Measurements from ENCODE around the gene SCN2A.
A peak's percentile ranks its signal among the peaks of the same experiment; 100 is the strongest.
"Not testable (repeated sequence)": the region's sequence is repeated elsewhere in the genome, so short reads cannot be mapped to it uniquely, and the experiment has no call there.

SCN2A gene

DNA sequence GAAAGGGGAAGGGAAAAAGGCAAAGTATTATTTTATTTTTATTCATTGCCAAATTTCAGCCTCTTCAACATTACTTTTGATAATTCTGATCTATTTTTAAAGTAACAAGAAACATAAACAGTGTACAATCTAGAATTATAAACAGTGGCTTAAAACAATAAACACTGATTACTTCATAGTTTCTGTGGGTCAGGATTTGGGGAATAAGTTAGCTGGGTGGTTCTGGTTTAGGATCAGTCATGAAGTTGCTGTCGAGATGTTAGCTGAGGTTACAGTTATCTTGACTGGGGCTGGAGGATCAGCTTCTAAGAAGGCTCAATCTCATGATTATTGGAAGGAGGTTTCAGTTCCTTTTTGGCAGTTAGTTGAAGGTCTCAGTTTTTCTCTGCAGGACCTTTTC is 109.2 kb downstream of the SCN2A start:
- no peak for DNase-seq

DNA sequence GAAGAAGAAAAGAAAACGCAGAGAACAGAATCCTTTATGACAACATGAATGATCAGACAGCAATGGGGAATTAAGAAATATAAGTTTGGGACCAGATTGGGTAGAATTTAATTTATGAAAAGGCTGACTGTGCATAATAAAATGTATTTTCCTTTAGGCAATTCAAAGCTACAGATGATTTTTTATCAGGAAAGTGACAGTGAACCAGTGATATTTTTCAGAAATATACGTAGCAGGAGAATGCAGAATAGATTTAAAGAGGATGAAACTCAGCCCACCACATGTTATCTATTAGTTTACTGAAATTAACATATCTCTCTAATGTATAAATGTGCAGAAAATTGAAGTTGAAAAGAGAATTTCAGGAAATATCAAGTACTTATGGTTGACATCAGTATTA is 110.0 kb downstream of the SCN2A start:
- DNase-seq: no peak

DNA sequence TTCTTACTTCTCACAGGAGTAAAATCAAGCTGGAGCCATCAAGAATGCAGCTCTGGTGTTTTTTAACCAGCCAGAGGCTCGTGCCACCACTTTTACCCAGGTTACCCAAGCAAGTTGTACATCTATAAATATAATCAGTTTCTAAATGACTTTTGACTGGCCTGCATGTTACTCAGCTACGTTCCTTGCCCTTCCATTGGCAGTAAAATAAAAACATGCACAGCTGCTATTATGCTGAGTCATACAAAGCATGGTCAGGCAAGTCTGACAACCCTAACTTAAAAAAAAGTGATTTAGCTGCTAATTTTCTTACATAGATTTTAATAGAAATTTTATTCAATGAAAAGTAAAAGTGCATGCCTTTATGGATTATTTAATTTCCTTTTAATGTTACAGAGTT is 118.5 kb downstream of the SCN2A start:
- DNase-seq: peak; percentile 61

DNA sequence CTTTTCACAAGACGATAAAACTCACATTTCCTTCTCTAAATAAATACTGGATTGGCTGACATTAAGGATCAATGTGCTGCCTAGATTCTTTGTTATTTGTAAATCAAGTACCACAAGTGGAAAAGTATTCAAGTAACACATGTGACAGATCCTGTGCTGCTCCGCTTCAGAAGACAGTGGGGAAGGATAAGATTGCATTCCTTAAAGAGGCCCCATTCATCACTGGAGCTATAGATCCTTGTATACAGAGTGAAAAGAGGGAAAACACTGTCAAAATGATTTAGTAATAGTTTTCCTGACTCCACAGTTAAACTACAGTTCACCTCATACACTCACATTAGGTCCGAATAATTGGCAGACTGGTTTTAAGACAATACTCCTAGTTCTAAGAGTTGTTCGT is 122.3 kb downstream of the SCN2A start:
- no peak for DNase-seq

DNA sequence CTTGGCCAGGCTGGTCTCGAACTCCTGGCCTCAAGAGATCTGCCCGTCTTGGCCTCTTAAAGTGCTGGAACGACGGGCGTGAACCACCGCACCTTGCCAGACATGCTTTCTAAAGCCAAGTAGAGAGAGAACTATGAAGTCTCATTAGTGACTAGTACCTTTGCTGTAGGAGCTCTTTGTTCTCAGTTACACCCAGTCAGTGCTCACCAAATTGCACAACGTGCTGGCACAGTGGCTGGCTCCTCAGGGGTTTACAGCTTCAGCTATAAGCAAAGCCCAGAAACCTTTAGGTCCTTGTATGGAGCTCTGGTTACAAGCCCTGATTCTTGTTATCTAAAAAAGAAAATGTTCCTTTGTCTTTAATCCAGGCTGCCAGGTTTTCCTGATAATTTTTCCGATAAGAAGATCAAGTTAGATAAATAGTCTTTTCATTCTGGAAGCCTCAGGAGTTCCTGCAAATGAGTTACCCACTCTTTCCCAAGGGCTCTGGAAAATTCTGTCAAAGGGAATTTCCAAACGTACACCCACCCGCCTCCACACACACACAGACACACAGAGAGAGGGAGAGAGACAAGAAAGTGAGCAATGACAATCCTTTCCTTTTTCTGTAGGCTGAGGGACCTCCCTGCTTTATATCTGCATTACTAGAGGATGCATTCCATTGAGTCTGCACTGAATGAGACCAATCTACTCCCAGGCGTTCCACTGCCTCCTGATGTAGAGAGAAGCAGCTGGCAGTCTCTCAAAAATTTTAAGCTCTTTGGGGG is 130.1 kb downstream of the SCN2A start:
- peak; percentile 7 for DNase-seq

DNA sequence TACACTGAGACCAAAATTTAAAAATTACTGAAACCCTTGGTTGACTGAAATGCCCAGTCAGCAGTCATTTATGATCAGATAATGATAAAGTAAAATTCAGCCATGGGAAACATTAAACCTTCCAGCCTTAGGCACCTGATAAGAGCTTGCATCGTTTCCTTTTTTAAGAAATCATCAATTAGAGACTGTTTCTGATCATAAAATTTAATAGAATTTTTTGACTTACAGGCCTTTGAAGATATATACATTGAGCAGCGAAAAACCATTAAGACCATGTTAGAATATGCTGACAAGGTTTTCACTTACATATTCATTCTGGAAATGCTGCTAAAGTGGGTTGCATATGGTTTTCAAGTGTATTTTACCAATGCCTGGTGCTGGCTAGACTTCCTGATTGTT is 130.7 kb downstream of the SCN2A start:
- no peak for DNase-seq

DNA sequence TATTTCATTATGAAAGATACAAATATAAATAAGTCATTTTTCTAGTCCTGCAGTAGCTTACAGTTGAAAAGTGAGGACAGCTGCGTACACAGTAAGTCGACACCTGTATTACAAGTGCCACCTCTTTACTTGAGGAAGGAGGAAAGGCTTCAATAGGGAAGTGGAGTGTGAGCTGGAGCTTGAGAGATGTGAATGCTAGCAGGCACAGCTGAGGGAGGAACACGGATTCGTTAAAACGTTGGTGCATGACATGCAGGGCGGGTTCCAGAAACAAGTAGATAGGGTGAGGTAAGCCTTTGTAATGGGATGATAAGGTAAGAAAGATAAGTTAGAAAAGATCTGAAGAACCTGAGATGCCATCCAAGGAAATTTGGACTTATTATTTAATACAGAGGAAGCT is 132.1 kb downstream of the SCN2A start:
- DNase-seq: no peak

DNA sequence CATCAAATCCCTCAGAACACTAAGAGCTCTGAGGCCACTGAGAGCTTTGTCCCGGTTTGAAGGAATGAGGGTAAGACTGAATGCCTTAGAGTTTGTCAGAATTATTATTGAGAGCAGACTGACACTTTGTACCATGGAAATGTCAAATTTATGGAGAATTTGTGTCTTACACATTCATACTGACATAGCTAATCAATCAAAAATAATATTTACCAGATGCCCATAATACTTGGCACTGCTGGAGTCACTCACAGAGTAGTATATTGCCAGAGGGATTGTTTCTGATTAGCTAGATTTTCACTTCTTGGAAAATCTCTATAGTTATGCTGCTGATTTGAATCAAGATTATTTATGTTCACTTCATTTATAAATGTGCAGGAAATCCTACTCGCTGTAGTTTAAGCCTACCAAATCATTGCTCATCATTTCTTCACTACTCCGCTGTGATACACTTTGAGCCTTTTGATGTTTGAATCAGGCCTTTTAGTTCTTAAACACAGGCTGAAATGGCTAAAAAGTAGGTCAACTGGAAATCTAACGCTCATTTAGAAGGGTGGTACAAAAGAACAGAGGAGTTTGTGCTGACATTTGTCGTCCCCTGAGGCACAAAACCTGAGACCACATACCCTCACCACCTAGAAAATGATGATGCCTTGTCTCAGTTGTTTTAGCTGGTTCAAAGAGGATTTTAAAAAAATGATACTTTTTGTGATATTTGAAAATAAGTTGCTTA is 134.2 kb downstream of the SCN2A start:
- DNase-seq: peak; percentile 70

DNA sequence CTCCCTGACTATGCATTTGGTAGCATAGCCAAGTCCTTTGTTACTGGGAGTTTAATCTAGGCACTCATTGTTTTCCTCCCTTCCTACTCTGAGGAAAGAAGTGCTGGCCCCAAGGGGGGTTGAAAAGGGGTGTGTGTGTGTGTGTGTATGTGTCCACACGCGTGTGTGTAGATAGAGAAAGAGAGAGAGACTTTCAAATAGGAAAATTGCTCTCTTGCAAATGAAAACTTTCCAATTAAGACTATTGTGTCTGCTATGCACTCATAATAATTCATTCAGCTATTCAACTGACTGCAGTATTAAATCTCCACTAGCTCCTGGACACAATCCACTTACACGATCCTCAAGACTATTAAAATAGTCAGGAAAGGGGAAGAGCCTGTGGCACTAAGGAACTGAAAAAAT is 137.4 kb downstream of the SCN2A start:
- no peak for DNase-seq

DNA sequence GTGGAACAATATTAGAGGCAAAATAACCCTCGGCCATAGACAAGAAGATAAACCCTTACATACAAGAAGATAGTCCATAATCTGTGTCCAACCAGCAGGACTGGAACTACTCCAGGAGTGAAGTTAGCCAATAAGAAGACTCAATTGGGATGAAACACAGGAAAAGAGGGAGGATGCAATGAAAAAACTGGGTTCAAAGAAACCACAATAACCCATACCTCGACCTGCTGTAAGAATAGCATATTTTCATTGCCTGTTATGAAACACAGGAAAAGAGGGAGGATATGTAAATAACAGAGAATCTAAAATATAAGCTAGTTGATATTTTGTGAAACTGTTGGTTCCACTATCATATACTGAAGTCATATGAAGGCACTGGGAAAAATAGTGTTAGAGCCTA is 143.1 kb downstream of the SCN2A start:
- no peak for DNase-seq

DNA sequence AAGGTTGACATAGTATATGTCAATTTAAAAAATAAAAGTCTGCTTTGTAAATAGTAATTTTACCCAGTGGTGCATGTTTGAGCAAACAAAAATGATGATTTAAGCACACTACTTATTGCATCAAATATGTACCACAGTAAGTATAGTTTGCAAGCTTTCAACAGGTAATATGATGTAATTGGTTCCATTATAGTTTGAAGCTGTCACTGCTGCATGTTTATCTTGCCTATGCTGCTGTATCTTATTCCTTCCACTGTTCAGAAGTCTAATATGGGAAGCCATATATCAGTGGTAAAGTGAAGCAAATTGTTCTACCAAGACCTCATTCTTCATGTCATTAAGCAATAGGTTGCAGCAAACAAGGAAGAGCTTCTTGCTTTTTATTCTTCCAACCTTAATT is 151.7 kb downstream of the SCN2A start:
- no peak for DNase-seq

DNA sequence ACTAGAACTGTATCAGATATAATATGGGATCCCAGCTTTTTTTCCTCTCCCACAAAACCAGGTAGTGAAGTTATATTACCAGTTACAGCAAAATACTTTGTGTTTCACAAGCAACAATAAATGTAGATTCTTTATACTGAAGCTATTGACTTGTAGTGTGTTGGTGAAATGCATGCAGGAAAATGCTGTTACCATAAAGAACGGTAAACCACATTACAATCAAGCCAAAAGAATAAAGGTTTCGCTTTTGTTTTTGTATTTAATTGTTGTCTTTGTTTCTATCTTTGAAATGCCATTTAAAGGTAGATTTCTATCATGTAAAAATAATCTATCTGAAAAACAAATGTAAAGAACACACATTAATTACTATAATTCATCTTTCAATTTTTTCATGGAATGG is 152.6 kb downstream of the SCN2A start:
- no peak for DNase-seq

DNA sequence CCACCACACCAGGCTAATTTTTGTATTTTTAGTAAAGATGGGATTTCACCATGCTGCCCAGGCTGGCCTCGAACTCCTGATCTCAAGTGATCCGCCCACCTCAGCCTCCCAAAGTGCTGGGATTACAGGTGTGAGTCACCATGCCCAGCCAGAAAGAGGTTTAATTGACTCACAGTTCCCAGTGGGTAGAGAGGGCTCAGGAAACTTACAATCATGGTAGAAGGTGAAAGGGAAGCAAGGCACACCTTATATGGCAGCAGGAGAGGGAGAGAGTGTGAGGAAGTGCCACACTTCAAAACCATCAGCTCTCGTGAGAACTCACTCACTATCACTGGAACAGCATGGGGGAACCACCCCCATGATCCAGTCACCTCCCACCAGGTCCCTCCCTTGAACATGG is 159.4 kb downstream of the SCN2A start:
- DNase-seq: not testable (repeated sequence)

DNA sequence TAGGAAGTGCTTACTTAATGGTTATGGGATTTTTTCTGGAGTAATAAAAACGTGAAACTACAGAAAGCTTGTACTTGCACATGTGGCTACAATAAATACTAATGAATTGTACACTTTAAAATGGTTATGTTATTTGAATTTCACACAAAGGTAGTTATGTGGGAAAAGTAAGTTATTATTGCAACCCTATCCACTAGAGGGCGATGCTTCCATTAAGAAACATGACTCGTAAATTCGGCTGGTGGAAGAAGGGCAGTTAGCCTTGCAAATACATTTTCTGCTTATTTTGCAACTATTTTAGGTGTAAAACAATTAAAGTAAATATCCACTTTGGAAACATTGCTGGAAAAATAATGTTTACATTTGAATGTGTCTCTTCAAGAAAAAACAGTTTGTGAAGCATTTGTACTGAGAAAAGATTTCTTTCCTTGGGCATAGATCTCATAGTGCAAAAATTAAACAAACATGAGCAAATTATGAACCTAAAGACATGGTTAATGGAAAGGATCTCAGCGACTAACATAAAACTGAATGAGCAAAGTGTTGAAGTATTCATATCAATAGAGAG is 162.2 kb downstream of the SCN2A start:
- peak; percentile 60 for DNase-seq

DNA sequence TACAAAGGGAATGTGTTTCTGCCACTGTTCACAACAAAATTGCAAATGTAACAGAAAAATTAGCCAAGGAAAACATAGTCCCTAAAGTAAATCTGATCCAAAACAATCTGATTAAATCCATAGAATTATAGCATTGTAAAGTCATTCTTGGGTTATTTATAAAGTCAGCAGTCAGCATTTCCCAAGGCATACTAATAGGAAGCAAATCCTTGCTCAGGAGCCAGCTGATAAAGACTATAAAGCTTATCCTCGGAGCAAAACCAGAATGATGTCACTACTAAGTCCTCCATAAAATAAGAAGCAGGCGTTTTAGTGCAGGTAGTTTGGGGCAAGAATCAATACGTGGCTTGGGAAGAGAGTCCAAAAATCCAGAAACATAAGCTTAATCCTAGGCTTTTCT is 162.9 kb downstream of the SCN2A start:
- no peak for DNase-seq

DNA sequence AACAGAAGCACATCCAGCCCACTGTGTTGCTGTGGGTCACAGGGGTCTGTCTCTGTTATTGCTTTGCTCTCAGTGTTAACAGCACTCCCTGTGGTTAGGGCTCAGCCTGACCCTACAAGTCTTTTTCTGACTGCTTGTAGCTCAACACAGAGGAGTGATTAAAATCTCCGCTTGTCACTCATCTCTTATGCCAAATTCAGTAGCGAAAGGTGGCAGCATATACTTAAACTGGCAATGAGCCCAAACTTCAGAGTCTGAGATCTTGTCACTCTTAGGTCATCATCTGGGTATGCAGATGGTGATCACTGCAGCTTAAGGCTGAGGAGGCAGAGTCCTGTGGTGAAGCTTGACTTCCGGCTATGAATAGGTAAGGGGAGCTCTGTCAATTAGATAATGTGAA is 167.0 kb downstream of the SCN2A start:
- peak; percentile 4 for DNase-seq

DNA sequence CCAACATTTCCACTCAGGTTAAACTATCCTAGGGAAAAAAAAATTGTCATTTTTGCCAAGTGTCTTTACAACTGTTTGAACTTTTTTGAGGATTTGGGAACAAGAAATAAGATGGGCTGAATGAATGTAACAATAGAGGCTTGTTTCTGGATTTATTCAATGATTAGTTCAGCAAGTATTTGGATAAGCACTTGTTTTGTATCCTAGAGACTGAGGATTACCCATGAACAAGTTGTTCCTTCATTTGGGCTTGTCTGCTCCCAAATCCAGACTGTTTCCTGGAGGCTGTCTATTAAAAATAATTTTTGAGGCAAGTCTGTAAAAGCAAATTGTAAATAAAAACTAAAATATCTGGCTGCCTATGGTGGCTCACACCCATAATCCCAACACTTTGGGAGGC is 168.3 kb downstream of the SCN2A start:
- no peak for DNase-seq

DNA sequence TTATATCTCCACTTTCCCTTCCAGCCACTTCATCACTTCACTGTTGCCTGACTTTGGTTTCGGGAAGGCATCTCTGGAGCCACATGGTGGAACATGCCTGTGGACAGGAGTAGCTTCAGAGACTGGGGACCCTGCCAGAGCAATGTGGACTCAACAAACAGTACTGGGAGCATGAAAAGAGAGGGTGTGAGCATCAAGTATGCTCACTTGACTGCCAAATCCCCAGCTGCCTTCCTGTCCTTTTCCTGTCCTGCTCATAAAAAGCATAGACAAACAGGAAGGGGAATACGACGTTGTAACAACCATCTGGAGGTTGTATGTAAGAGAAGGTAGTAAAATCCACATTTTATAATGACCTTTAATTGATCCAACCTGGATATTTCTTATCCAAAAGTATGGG is 169.0 kb downstream of the SCN2A start:
- no peak for DNase-seq

DNA sequence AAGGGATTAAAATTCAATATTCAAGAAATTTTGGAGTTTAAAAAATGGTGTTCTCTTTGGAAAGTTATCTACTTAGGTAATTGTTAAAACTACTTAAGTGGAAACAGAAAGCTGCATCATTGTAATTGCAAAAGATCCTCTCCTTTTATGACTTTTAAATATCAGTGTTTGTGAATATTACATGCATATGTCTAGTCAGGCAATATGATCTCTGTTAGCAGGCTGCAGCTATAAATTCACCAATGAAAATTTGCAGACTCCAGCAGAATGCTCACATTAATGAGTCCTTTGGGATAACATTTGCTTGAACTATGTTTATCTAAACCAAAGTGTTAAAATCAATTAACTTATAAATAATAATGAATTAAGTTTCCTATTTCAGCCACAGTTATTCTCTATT is 171.1 kb downstream of the SCN2A start:
- no peak for DNase-seq

DNA sequence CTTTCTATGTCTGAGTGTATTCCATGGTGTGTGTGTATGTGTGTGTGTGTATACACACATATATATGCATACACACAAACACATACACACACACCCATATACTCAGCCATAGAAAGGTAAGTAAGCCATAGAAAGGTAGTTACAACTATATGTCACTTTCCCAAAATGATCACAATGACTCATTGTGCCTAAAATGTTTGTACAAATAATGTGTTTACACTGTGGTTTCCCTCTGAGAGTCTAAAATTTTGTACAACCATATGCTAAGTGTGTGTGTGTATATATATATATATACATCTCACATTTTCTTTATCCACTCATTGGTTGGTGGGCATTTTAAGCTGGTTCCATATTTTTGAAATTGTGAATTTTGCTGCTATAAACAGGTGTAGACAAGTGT is 175.0 kb downstream of the SCN2A start:
- DNase-seq: no peak

DNA sequence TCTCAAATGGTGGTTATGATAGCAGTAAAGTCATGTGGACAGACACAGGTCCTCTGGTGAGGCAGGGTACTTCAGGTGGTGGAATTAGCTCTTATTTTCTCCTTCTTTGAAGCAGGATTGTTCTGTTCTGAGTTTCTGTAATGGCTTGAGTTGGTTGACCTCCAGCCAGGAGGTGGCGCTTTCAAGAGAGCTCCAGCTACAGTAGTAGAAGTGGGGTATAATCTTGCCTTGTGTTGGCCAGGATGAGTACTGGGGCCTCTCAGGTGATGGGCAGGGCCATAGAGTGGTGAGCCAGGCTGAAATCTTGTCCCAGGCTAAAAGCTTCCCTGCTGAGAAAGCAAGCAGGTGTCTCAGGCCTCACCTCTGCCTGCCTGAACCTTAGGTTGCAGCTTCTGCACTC is 177.8 kb downstream of the SCN2A start:
- DNase-seq: no peak

DNA sequence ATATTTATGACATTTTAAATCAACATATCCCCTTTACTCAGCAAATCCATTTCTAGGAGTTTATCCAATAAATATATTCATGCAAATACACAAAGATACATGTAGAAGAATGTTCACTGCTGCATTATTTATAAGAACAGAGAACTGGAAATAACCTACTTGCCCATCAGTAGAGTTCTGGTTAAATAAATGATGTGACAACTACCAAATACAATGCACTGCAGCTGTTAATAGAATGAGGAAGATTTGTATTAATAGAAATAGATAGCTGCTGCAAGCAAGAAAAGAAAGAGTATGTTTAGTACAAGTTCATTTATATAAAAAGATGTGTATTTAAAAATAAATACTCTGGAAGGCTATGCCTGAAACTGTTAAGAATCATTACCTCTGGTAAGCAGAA is 181.0 kb downstream of the SCN2A start:
- no peak for DNase-seq

DNA sequence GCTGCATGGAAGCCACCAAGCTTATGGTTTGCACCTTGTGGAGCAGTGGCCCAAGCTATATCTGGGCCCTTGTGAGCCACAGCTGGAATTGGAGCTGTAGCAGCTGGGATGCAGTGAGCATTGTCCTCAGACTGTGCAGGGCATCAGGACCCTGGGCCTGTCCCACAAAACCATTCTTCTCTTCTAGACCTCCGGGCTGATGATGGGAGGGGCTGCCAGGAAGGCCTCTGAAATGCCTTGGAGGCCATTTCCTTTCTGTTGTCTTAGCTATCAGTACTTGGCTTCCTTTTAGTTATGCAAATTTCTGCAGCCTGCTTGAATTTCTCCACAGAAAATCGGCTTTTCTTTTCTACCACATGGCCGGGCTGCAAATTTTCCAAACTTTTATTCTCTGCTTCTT is 183.9 kb downstream of the SCN2A start:
- DNase-seq: no peak

DNA sequence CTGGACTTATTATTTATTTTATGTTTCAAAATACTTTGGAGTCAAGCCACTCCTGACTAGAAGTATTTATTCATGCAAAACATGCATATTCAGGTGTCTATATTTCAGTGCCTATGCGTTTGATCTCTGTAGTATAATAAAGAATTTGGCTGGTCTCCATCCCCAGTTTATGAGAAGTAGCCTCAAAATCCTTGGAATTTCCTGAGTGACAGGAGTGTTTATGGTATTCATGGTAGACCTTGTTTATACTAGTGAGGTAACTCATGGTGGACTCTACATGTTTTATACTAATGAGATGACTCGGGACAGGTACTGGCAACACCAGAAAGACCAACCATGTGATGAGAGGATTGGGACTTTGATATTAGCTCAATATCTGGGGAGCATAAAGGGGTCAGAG is 186.3 kb downstream of the SCN2A start:
- peak; percentile 8 for DNase-seq

All from fibroblast of skin of right biceps (primary cell).